Endothelial cell of umbilical vein (primary cell): ENCODE results near the gene C17orf100. TPM values are rescaled to one million over a fixed set of nuclear protein-coding genes. Genes with fewer than 3 reads are reported as not detected.
A peak's percentile ranks its signal among the peaks of the same experiment; 100 is the strongest.

Experiments
- BruUV-seq: library from RNA; stranded (reverse); fragments of 400-500 nt; replicated peaks from 2 replicates; lab custom pipeline; 2021; lab: Mats Ljungman, UMichigan
- CTCF ChIA-PET: fragments of 300-600, 350-600 bp; sonication (Branson Sonifier 250); formaldehyde crosslinking; loops from one replicate; lab custom pipeline; 2021; ENCODE audit warnings: antibody characterized with exemption, inconsistent platforms; lab: Charles Lee
- POLR2A ChIA-PET: fragments of 300-600, 350-600 bp; sonication (Branson Sonifier 250); formaldehyde crosslinking; loops from one replicate; lab custom pipeline; 2021; ENCODE audit warnings: antibody characterized with exemption, inconsistent platforms; lab: Charles Lee
- DNase-seq: peaks from one replicate; pipeline ENCODE4 v3.0.0-alpha.2; 2011; ENCODE audit warnings: low read depth, low spot score
- FAIRE-seq: peaks from 2 replicates; lab custom pipeline; 2011; peaks lifted over from hg19 to GRCh38; lab: Jason Lieb, UNC
- H2AFZ ChIP-seq: 2 replicates; pipeline ENCODE4 v1.6.0; 2012; ENCODE audit warnings: low read depth, low read length, control low read depth, inconsistent platforms
- H3K27ac ChIP-seq: 2 replicates; pipeline ENCODE4 v1.5.1; 2011; ENCODE audit warnings: low read depth, mild to moderate bottlenecking, control low read depth, low read length, moderate library complexity; ENCODE audit not compliant: insufficient read depth
- H3K27me3 ChIP-seq, 2 experiments: 2 replicates each; pipeline versions ENCODE4 v1.6.0 to v1.6.1; 2011; ENCODE audit warnings: low read length in 2 of 2, mixed read lengths in 1 of 2; ENCODE audit not compliant: control insufficient read depth in 2 of 2, insufficient read depth in 2 of 2
- H3K36me3 ChIP-seq, 2 experiments: 2 replicates in 1 of 2; 3 replicates in 1 of 2; pipeline ENCODE4 v1.5.1; 2011; ENCODE audit warnings: low read length in 2 of 2, mild to moderate bottlenecking in 1 of 2, moderate library complexity in 1 of 2; ENCODE audit not compliant: control insufficient read depth in 2 of 2, insufficient read depth in 2 of 2; ENCODE audit errors: extremely low read depth in 1 of 2
- H3K4me1 ChIP-seq: 3 replicates; pipeline ENCODE4 v1.5.1; 2011; ENCODE audit warnings: mild to moderate bottlenecking, low read length; ENCODE audit not compliant: control insufficient read depth, insufficient read depth; ENCODE audit errors: extremely low read depth
- H3K4me2 ChIP-seq: 2 replicates; pipeline ENCODE4 v1.6.1; 2011; ENCODE audit warnings: low read length, control low read depth, mixed read lengths; ENCODE audit not compliant: insufficient read depth
- H3K4me3 ChIP-seq, 3 experiments: fragments of 200-600 bp in 1 of 3; sonication (generic), shearing (Covaris generic) in 1 of 3; replicated peaks in 1 of 3; 2 replicates each; pipeline ENCODE4 v1.5.1; 2011 to 2016; ENCODE audit warnings: control low read depth in 3 of 3, low read length in 3 of 3, mild to moderate bottlenecking in 2 of 3, inconsistent platforms in 1 of 3, low read depth in 1 of 3, moderate library complexity in 1 of 3; ENCODE audit not compliant: insufficient read depth in 1 of 3
- H3K79me2 ChIP-seq: 2 replicates; pipeline ENCODE4 v1.6.0; 2012; ENCODE audit warnings: low read length, inconsistent platforms; ENCODE audit not compliant: control insufficient read depth, insufficient read depth
- H3K9ac ChIP-seq: replicated peaks from 2 replicates; pipeline ENCODE3; 2011; ENCODE audit warnings: low read length, control low read depth; ENCODE audit not compliant: insufficient read depth; ENCODE audit errors: extremely low read depth
- H3K9me1 ChIP-seq: replicated peaks from 3 replicates; pipeline ENCODE4 v1.6.0; 2011; ENCODE audit warnings: mild to moderate bottlenecking, low read length; ENCODE audit not compliant: control insufficient read depth, insufficient read depth; ENCODE audit errors: extremely low read depth
- H3K9me3 ChIP-seq: replicated peaks from 2 replicates; pipeline ENCODE4 v1.5.1; 2012; ENCODE audit warnings: low read length, inconsistent platforms; ENCODE audit not compliant: control insufficient read depth, insufficient read depth
- H4K20me1 ChIP-seq: replicated peaks from 2 replicates; pipeline ENCODE3; 2011; ENCODE audit warnings: mild to moderate bottlenecking, low read length; ENCODE audit not compliant: control insufficient read depth, insufficient read depth; ENCODE audit errors: extremely low read depth
- EZH2 ChIP-seq: IDR thresholded peaks from 2 replicates; pipeline ENCODE4 v1.6.1; 2012; ENCODE audit warnings: borderline replicate concordance, low read depth, mild to moderate bottlenecking, moderate library complexity, low read length, inconsistent platforms; ENCODE audit not compliant: severe bottlenecking
- FOS ChIP-seq: IDR thresholded peaks from 2 replicates; pipeline ENCODE4 v1.6.1; 2011; ENCODE audit warnings: mild to moderate bottlenecking, low read length, moderate library complexity, borderline replicate concordance; ENCODE audit not compliant: insufficient read depth
- GATA2 ChIP-seq: IDR thresholded peaks from 2 replicates; pipeline ENCODE4 v1.7.0; 2011; ENCODE audit warnings: low read depth, mild to moderate bottlenecking, moderate library complexity, mixed read lengths, low read length; ENCODE audit not compliant: insufficient read length, insufficient read depth
- JUN ChIP-seq: IDR thresholded peaks from 2 replicates; pipeline ENCODE4 v1.6.1; 2011; ENCODE audit warnings: borderline replicate concordance, low read depth; ENCODE audit not compliant: insufficient read length, insufficient read depth
- MYC ChIP-seq: IDR thresholded peaks from one replicate; pipeline ENCODE4 v1.6.1; 2011; ENCODE audit warnings: mild to moderate bottlenecking, low read depth, low read length
- POLR2A ChIP-seq: IDR thresholded peaks from 2 replicates; pipeline ENCODE4 v1.6.1; 2012; ENCODE audit warnings: low read depth, mild to moderate bottlenecking, control low read depth, low read length
- POLR2AphosphoS5 ChIP-seq: IDR thresholded peaks from 2 replicates; pipeline ENCODE4 v1.6.1; 2012; ENCODE audit warnings: low read depth, mild to moderate bottlenecking, control low read depth, low read length, moderate library complexity; ENCODE audit not compliant: insufficient read depth
- dilution Hi-C: fragments of 300-500 bp; cut with MboI; formaldehyde crosslinking; loops from one replicate; pipeline ENCODE4 v1.15.0; 2019; ENCODE audit warnings: low sequenced_read_pairs; ENCODE audit not compliant: extremely low pct_ligation_motif_present
- intact Hi-C: fragments of 100-400 bp; cut with micrococcal nuclease; formaldehyde crosslinking; loops from one replicate; pipeline ENCODE4 v1.10.0; 2022
- polyA plus RNA-seq, 4 experiments: library from polyadenylated mRNA; depleted of rRNA in 3 of 4; stranded (reverse) in 3 of 4; unstranded in 1 of 4; fragments of >200 nt; gene quantifications; 2 replicates each; pipeline versions ENCODE4 v1.2.1 to v1.2.3, GENCODE V29; 2011 to 2012; ENCODE audit warnings: missing spikeins in 1 of 4
- total RNA-seq: library from RNA; stranded (reverse); gene quantifications from 2 replicates; pipeline ENCODE4 v1.2.3, GENCODE V29; 2021
- TF ChIP-seq, protein P1 (sequence below), 2 donors: IDR thresholded peaks; 1 replicate in 1 of 2; 2 replicates in 1 of 2; pipeline ENCODE4 v1.5.1; 2011; ENCODE audit warnings: low read length in 2 of 2, mild to moderate bottlenecking in 2 of 2, moderate library complexity in 2 of 2, control low read depth in 1 of 2, inconsistent platforms in 1 of 2, low read depth in 1 of 2; ENCODE audit not compliant: insufficient read depth in 1 of 2; ENCODE audit errors: extremely low read depth in 1 of 2
- TF ChIP-seq, protein P2 (sequence below): IDR thresholded peaks from 2 replicates; pipeline ENCODE4 v1.6.1; 2011; ENCODE audit not compliant: insufficient read depth, insufficient read length

C17orf100 gene
- total and polyA plus RNA-seq, 2 donors (not counting 3 experiments of a cell fraction or from before 2014, with no cell fraction given) = 0.99 to 1.4 TPM

GRCh38 chr17:6641247-6641863 lies 10.2 kb upstream of the C17orf100 start:
- Histone ChIP-seq H3K4me1 (peaks cover 15% of the 10 kb centered on the region), H3K36me3 (peaks cover 5% of the 10 kb centered on the region in 2 experiments), H3K9ac (peak overlapping the region; percentile 68), H4K20me1 (no peaks in the 10 kb centered on the region), H2AFZ (peak overlapping the region; percentile 99), H3K4me2 (peak overlapping the region; percentile 76), H3K27me3 (no peaks in the 10 kb centered on the region), H3K4me3 (peak overlapping the region; percentile 44 to 86 (median 70)), H3K79me2 (peaks cover 40% of the 10 kb centered on the region), H3K9me1 (no peaks in the 10 kb centered on the region), H3K27ac (peak overlapping the region; percentile 83), H3K9me3 (no peaks in the 10 kb centered on the region)
- POLR2A ChIA-PET = no interaction called here
- FAIRE-seq (peak; percentile 48), DNase-seq (no peak)
- TF ChIP-seq POLR2A (peak; percentile 9), JUN (no peak)
- TSS peak; percentile 68 for BruUV-seq
- CTCF ChIA-PET = interaction anchor here (0.9 to 5.2 kb wide), 4 partner anchors 26 to 205 kb away, joined by 3 to 38 read pairs (median 3); no protein-coding TSS in a partner anchor
- dilution Hi-C loops (no loop called here), intact Hi-C loops (loop anchor here (10.0 kb wide), 2 partner anchors 807 to 1057 kb away; partner anchors contain the start of gene NLRP1)

DNA sequence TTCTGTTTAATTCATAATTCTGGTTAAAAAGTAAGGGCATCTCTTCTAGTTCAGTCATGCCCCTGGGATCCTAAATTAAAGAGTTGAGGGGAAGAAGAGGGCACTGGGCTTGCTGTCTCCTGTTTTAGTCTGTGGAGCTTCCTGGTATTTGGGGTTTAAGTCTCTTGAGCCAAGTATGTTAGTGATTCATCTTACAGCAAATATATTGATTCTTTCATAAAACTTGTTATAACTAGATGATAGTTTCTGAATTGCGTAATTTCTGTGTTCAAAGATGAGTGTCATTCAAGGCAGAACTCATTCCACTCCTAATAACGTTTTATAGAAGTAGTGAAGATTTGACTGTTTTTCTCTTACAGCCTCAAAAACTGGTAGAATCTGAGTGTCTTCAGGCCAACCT lies 9.0 kb upstream of the C17orf100 start:
- no peak overlapping the region for H3K4me3 ChIP-seq
- CTCF ChIA-PET = interaction anchor here (5.2 kb wide), 1 partner anchor 170 kb away, joined by 38 read pairs; no protein-coding TSS in a partner anchor
- no TSS peak for BruUV-seq
- no peaks in the 10 kb centered on the region for H4K20me1 ChIP-seq
- intact Hi-C loops = loop anchor here (10.0 kb wide), 2 partner anchors 808 to 1058 kb away; partner anchors contain the start of gene NLRP1
- no peak overlapping the region for H3K9ac ChIP-seq
- H3K4me2 ChIP-seq = no peak overlapping the region
- H2AFZ ChIP-seq = no peak overlapping the region
- dilution Hi-C loops = no loop called here
- no peak for TF ChIP-seq FOS
- TF ChIP-seq MYC = no peak
- no peak for TF ChIP-seq EZH2
- TF ChIP-seq POLR2AphosphoS5 = no peak
- TF ChIP-seq JUN = no peak
- no peak for TF ChIP-seq POLR2A
- TF ChIP-seq, protein P1, sequence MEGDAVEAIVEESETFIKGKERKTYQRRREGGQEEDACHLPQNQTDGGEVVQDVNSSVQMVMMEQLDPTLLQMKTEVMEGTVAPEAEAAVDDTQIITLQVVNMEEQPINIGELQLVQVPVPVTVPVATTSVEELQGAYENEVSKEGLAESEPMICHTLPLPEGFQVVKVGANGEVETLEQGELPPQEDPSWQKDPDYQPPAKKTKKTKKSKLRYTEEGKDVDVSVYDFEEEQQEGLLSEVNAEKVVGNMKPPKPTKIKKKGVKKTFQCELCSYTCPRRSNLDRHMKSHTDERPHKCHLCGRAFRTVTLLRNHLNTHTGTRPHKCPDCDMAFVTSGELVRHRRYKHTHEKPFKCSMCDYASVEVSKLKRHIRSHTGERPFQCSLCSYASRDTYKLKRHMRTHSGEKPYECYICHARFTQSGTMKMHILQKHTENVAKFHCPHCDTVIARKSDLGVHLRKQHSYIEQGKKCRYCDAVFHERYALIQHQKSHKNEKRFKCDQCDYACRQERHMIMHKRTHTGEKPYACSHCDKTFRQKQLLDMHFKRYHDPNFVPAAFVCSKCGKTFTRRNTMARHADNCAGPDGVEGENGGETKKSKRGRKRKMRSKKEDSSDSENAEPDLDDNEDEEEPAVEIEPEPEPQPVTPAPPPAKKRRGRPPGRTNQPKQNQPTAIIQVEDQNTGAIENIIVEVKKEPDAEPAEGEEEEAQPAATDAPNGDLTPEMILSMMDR (IDR thresholded peaks at IDR 0.05; ENCODE audit: extremely low read depth in 1 of 2, insufficient read depth in 1 of 2, low read depth in 1 of 2, low read length in 2 of 2) = no peak
- TF ChIP-seq, protein P2, sequence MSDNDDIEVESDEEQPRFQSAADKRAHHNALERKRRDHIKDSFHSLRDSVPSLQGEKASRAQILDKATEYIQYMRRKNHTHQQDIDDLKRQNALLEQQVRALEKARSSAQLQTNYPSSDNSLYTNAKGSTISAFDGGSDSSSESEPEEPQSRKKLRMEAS = no peak
- no peak for TF ChIP-seq GATA2
- POLR2A ChIA-PET = no interaction called here
- FAIRE-seq (no peak), DNase-seq (no peak)
- H3K79me2 ChIP-seq = peaks cover 45% of the 10 kb centered on the region
- peaks cover 15% of the 10 kb centered on the region for H3K4me1 ChIP-seq
- no peaks in the 10 kb centered on the region for H3K27me3 ChIP-seq
- peaks cover 5% of the 10 kb centered on the region in 2 experiments for H3K36me3 ChIP-seq
- H3K9me3 ChIP-seq = no peaks in the 10 kb centered on the region
- no peaks in the 10 kb centered on the region for H3K9me1 ChIP-seq
- H3K27ac ChIP-seq = no peak overlapping the region
